ENCODE results near the gene SPDYE6. TPM values are rescaled to one million over a fixed set of nuclear protein-coding genes. Genes with fewer than 3 reads are reported as not detected.

SPDYE6 gene
- polyA plus RNA-seq, 4 donors: 1.2 to 2.4 (median 1.4) TPM; not detected in 1

Other genes starting within 250 kb of the SPDYE6 start
- 1 to 10 TPM; 2.6 to 5.8 (median 4.1) TPM for gene SH2B2, start 69.6 kb downstream of the SPDYE6 start, polyA plus RNA-seq (ENCODE audit: insufficient read length in 4 of 4)
- gene PRKRIP1, start 39.9 kb upstream of the SPDYE6 start, polyA plus RNA-seq (ENCODE audit: insufficient read length in 4 of 4): 10 to 100 TPM; 33.3 to 38.4 (median 35.2) TPM
- 10 to 100 TPM; 19.6 to 29.8 (median 21.4) TPM for gene ORAI2, start 77.1 kb upstream of the SPDYE6 start, polyA plus RNA-seq (ENCODE audit: insufficient read length in 4 of 4)
- 10 to 100 TPM; 10.6 to 16.8 (median 11.5) TPM for gene ALKBH4, start 108.4 kb upstream of the SPDYE6 start, polyA plus RNA-seq (ENCODE audit: insufficient read length in 4 of 4)
- 10 to 100 TPM; 17.9 to 23.8 (median 20.8) TPM for gene LRWD1, start 108.5 kb upstream of the SPDYE6 start, polyA plus RNA-seq (ENCODE audit: insufficient read length in 4 of 4)
- gene POLR2J, start 122.5 kb upstream of the SPDYE6 start, polyA plus RNA-seq (ENCODE audit: insufficient read length in 4 of 4): 10 to 100 TPM; 29.4 to 43.7 (median 31.6) TPM
- 10 to 100 TPM in 2 of 4 donors, 1 to 10 TPM in 2; 7.5 to 22.2 (median 10.1) TPM for gene RASA4B, start 161.3 kb upstream of the SPDYE6 start, polyA plus RNA-seq (ENCODE audit: insufficient read length in 4 of 4)
- 10 to 100 TPM in 1 of 4 donors, 1 to 10 TPM in 3; 4.6 to 10.9 (median 6.4) TPM for gene UPK3BL2, start 187.3 kb upstream of the SPDYE6 start, polyA plus RNA-seq (ENCODE audit: insufficient read length in 4 of 4)
- 1 to 10 TPM; 1.6 to 3.4 (median 2.4) TPM for gene SPDYE2, start 194.8 kb upstream of the SPDYE6 start, polyA plus RNA-seq (ENCODE audit: insufficient read length in 4 of 4)
- gene POLR2J3, start 216.1 kb upstream of the SPDYE6 start, polyA plus RNA-seq (ENCODE audit: insufficient read length in 4 of 4): 10 to 100 TPM; 58.9 to 81.7 (median 77.2) TPM

All from right renal pelvis (tissue), 4 donors.